ENCODE data around the gene RPL38. TPM values are rescaled to one million over a fixed set of nuclear protein-coding genes. Genes with fewer than 3 reads are reported as not detected.

RPL38 gene
- total RNA-seq, 1 donor from 2014 or later, result 701 TPM

- no peak for DNase-seq
- no peak for ATAC-seq
- H3K36me3 ChIP-seq, result no peaks in the 10 kb centered on the region
- H3K9me3 ChIP-seq, result no peaks in the 10 kb centered on the region
- no peaks in the 10 kb centered on the region for H3K27me3 ChIP-seq (ENCODE audit: low read depth)
- intact Hi-C loops (cut with DNase I), result no loop called here
- H3K4me1 ChIP-seq, result peaks cover 9% of the 10 kb centered on the region
- no peak overlapping the region for H3K27ac ChIP-seq
- no peak overlapping the region for H3K4me3 ChIP-seq
- TF ChIP-seq CTCF (IDR thresholded peaks at IDR 0.05), result no peak
These were observed 42.4 kb downstream of the RPL38 start for GRCh38 chr17:74245871-74246270.

DNA sequence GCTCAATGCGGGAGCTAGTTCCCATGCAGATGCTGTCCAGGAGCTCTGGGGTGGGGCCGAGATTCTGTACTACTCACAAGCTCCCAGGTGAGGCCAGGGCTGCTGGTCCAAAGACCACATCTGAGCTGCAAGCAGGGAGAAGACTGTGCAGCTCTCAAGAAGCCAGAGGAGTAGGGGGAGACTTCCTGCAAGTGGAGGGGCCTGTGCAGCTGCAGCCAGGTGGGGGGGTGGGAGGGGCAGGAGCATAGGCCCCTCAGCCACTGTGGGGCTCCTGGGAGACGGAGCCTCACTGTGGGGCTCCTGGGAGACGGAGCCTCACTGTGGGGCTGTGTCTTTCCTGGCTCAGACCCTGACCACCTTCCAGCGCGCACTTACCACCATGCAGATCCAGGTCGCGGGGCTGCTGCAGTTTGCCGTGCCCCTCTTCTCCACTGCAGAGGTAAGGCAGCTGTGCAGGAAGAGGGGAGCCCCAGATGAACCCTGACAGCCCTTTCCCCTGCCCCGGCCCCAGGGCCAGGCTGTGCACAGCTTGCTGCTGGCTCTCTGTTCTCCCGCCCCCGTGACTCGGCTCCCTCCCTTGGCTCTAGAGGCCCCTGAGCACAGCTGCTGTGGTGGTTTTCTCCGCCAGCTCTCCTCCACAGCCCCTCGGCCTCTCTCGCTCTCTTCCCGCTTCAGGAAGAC is 46.3 kb downstream of the RPL38 start:
- H3K36me3 ChIP-seq, result no peaks in the 10 kb centered on the region
- no peak for ATAC-seq
- H3K9me3 ChIP-seq, result no peaks in the 10 kb centered on the region
- H3K27me3 ChIP-seq (ENCODE audit: low read depth), result no peaks in the 10 kb centered on the region
- intact Hi-C loops (cut with DNase I), result loop anchor here (10.0 kb wide), 1 partner anchor 125 kb away; no protein-coding TSS in a partner anchor
- no peaks in the 10 kb centered on the region for H3K4me1 ChIP-seq
- TF ChIP-seq CTCF (IDR thresholded peaks at IDR 0.05), result no peak
- H3K4me3 ChIP-seq, result no peak overlapping the region
- no peak overlapping the region for H3K27ac ChIP-seq
- DNase-seq, result no peak

- intact Hi-C loops (cut with DNase I), result loop anchor here (10.0 kb wide), 1 partner anchor 126 kb away; no protein-coding TSS in a partner anchor
- ATAC-seq (no peak), DNase-seq (no peak)
- Histone ChIP-seq H3K4me3 (no peak overlapping the region), H3K36me3 (no peaks in the 10 kb centered on the region), H3K9me3 (no peaks in the 10 kb centered on the region), H3K27me3 (ENCODE audit: low read depth) (no peaks in the 10 kb centered on the region), H3K27ac (no peak overlapping the region), H3K4me1 (no peaks in the 10 kb centered on the region)
- no peak for TF ChIP-seq CTCF (IDR thresholded peaks at IDR 0.05)
These were observed 47.0 kb downstream of the RPL38 start for GRCh38 chr17:74250324-74250995.

GRCh38 chr17:74251051-74251450 is 47.6 kb downstream of the RPL38 start:
- H3K9me3 ChIP-seq, result no peaks in the 10 kb centered on the region
- DNase-seq, result no peak
- H3K36me3 ChIP-seq, result no peaks in the 10 kb centered on the region
- intact Hi-C loops (cut with DNase I), result loop anchor here (10.0 kb wide), 1 partner anchor 126 kb away; no protein-coding TSS in a partner anchor
- no peak overlapping the region for H3K4me3 ChIP-seq
- no peak overlapping the region for H3K27ac ChIP-seq
- ATAC-seq, result no peak
- H3K4me1 ChIP-seq, result no peaks in the 10 kb centered on the region
- H3K27me3 ChIP-seq (ENCODE audit: low read depth), result no peaks in the 10 kb centered on the region
- no peak for TF ChIP-seq CTCF (IDR thresholded peaks at IDR 0.05)

GRCh38 chr17:74251569-74251968 is 48.1 kb downstream of the RPL38 start:
- no peaks in the 10 kb centered on the region for H3K4me1 ChIP-seq
- no peak for ATAC-seq
- no peak overlapping the region for H3K27ac ChIP-seq
- intact Hi-C loops (cut with DNase I), result loop anchor here (10.0 kb wide), 1 partner anchor 127 kb away; no protein-coding TSS in a partner anchor
- no peak overlapping the region for H3K4me3 ChIP-seq
- TF ChIP-seq CTCF (IDR thresholded peaks at IDR 0.05), result no peak
- no peak for DNase-seq
- no peaks in the 10 kb centered on the region for H3K9me3 ChIP-seq
- no peaks in the 10 kb centered on the region for H3K27me3 ChIP-seq (ENCODE audit: low read depth)
- no peaks in the 10 kb centered on the region for H3K36me3 ChIP-seq
